PC-9 (cell line): ENCODE measurements around the gene MBP.

Source experiments
- EZH2 ChIP-seq: fragments of 200-600 bp; sonication (generic); IDR thresholded peaks from 2 replicates; pipeline ENCODE4 v1.8.0; 2017; ENCODE audit warnings: antibody characterized with exemption, low read depth
- TF ChIP-seq, protein P1 (sequence below): fragments of 200-600 bp; sonication (generic); conservative IDR thresholded peaks from 2 replicates; pipeline ENCODE4 v1.6.1; 2017; ENCODE audit warnings: mixed run types, antibody characterized with exemption, mild to moderate bottlenecking, moderate library complexity

DNA sequence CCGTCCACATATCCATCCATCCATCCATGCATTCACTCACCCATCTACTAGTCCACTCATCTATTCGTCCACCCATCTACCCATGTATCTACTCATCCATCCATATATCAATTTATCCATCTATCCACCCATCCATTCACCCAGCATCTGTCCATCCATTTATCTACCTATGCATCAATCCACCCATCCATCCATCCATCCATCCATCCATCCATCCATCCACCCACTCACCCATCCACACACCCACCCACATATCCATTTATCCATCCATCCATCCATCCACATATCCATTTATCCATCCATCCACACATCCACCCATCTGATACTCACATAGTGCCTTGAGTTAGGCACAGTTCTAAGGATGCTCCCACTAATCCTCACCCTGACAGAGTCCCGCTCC is 99.0 kb downstream of the MBP start:
- TF ChIP-seq, protein P1, sequence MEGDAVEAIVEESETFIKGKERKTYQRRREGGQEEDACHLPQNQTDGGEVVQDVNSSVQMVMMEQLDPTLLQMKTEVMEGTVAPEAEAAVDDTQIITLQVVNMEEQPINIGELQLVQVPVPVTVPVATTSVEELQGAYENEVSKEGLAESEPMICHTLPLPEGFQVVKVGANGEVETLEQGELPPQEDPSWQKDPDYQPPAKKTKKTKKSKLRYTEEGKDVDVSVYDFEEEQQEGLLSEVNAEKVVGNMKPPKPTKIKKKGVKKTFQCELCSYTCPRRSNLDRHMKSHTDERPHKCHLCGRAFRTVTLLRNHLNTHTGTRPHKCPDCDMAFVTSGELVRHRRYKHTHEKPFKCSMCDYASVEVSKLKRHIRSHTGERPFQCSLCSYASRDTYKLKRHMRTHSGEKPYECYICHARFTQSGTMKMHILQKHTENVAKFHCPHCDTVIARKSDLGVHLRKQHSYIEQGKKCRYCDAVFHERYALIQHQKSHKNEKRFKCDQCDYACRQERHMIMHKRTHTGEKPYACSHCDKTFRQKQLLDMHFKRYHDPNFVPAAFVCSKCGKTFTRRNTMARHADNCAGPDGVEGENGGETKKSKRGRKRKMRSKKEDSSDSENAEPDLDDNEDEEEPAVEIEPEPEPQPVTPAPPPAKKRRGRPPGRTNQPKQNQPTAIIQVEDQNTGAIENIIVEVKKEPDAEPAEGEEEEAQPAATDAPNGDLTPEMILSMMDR, result no peak
- TF ChIP-seq EZH2, result no peak
